ENCODE data around the gene MYO5B. TPM values are rescaled to one million over a fixed set of nuclear protein-coding genes. Genes with fewer than 3 reads are reported as not detected.

The MYO5B gene
- polyA plus RNA-seq, 1 donor (not counting 4 experiments of a cell fraction or from before 2014, with no cell fraction given), result 6.8 TPM

DNA sequence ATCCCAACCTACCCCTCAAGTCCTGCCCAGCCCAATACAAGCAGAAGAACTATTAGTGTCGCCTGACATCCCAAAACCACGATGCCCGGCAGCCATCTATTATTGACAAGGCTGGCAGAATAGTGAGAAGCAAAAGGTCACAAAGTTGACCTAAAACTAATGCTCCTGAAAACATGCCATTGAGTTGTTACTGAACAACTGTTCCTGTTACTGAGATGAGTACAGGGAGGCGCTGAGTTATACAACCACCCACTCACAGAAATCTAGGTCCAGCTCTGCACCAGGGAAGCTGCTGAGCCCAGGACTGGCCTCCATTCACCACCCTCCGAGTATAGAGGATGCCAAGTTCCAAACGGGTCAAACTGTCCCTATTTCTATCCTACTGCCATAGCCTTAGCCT is 201.6 kb downstream of the MYO5B start:
- dilution Hi-C loops (cut with MboI; ENCODE audit: extremely low pct_ligation_motif_present, low sequenced_read_pairs), result no loop called here
- no peaks in the 10 kb centered on the region for H3K4me1 ChIP-seq (ENCODE audit: control insufficient read depth, extremely low read depth, insufficient read depth, low read length)
- H3K4me3 ChIP-seq (ENCODE audit: control insufficient read depth in 2 of 3, extremely low read depth in 1 of 3, insufficient read depth in 2 of 3, low read depth in 1 of 3, low read length in 3 of 3), result no peak overlapping the region
- H3K36me3 ChIP-seq (ENCODE audit: control insufficient read depth in 2 of 2, extremely low read depth in 1 of 2, insufficient read depth in 2 of 2, low read length in 2 of 2), result no peaks in the 10 kb centered on the region
- no peak overlapping the region for H3K9ac ChIP-seq (ENCODE audit: control insufficient read depth, extremely low read depth, insufficient read depth, low read length)
- H3K27me3 ChIP-seq (ENCODE audit: control insufficient read depth, extremely low read depth, insufficient read depth, low read length), result no peaks in the 10 kb centered on the region
- no peaks in the 10 kb centered on the region for H3K79me2 ChIP-seq (ENCODE audit: control insufficient read depth, insufficient read depth, low read length)
- no peaks in the 10 kb centered on the region for H3K9me3 ChIP-seq (ENCODE audit: control insufficient read depth, low read depth, low read length)
- no peak overlapping the region for H3K4me2 ChIP-seq (ENCODE audit: control insufficient read depth, extremely low read depth, insufficient read depth, low read depth, low read length)
- no peaks in the 10 kb centered on the region for H4K20me1 ChIP-seq (ENCODE audit: control insufficient read depth, extremely low read depth, insufficient read depth, low read length)
- FAIRE-seq (no peak), DNase-seq (ENCODE audit: low read depth, low spot score) (no peak)
- TF ChIP-seq, protein P1, sequence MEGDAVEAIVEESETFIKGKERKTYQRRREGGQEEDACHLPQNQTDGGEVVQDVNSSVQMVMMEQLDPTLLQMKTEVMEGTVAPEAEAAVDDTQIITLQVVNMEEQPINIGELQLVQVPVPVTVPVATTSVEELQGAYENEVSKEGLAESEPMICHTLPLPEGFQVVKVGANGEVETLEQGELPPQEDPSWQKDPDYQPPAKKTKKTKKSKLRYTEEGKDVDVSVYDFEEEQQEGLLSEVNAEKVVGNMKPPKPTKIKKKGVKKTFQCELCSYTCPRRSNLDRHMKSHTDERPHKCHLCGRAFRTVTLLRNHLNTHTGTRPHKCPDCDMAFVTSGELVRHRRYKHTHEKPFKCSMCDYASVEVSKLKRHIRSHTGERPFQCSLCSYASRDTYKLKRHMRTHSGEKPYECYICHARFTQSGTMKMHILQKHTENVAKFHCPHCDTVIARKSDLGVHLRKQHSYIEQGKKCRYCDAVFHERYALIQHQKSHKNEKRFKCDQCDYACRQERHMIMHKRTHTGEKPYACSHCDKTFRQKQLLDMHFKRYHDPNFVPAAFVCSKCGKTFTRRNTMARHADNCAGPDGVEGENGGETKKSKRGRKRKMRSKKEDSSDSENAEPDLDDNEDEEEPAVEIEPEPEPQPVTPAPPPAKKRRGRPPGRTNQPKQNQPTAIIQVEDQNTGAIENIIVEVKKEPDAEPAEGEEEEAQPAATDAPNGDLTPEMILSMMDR (optimal IDR thresholded peaks at IDR 0.05 in 1 of 3, IDR thresholded peaks at IDR 0.05 in 1 of 3, conservative IDR thresholded peaks at IDR 0.05 in 1 of 3; ENCODE audit: extremely low read depth in 1 of 3, insufficient read depth in 2 of 3, low read length in 3 of 3), result no peak
- no peak for TF ChIP-seq EZH2 (IDR thresholded peaks at IDR 0.05; ENCODE audit: low read length)
- no peak overlapping the region for H3K27ac ChIP-seq (ENCODE audit: control insufficient read depth, insufficient read depth, low read length)
- H2AFZ ChIP-seq (ENCODE audit: control insufficient read depth, low read length), result no peak overlapping the region
- H3K9me1 ChIP-seq (ENCODE audit: control insufficient read depth, extremely low read depth, insufficient read depth, low read length), result no peaks in the 10 kb centered on the region

DNA sequence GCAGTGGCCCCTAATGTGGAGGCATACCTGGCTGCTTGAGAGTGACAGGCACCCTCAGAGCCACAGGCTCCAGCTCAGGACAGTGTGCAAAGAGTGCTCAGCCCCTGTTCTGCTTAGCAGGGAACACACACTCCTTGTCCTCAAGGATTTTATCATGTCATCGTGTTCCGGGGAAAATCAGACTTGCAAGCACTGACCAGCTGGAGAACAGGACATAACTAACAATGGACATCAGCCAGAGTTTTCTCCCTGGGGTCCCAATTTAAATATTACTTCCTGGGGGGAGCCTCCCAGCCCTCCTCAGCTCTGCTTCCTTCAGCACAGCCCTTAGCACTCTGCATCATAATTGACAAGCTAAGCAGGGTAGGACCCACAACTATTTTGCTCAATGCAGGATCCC is 206.2 kb downstream of the MYO5B start:
- Histone ChIP-seq H3K27me3 (ENCODE audit: control insufficient read depth, extremely low read depth, insufficient read depth, low read length) (peaks cover 7% of the 10 kb centered on the region), H3K4me2 (ENCODE audit: control insufficient read depth, extremely low read depth, insufficient read depth, low read depth, low read length) (no peak overlapping the region), H3K79me2 (ENCODE audit: control insufficient read depth, insufficient read depth, low read length) (no peaks in the 10 kb centered on the region), H3K9me1 (ENCODE audit: control insufficient read depth, extremely low read depth, insufficient read depth, low read length) (no peaks in the 10 kb centered on the region), H3K36me3 (ENCODE audit: control insufficient read depth in 2 of 2, extremely low read depth in 1 of 2, insufficient read depth in 2 of 2, low read length in 2 of 2) (no peaks in the 10 kb centered on the region), H2AFZ (ENCODE audit: control insufficient read depth, low read length) (no peak overlapping the region), H3K4me3 (ENCODE audit: control insufficient read depth in 2 of 3, extremely low read depth in 1 of 3, insufficient read depth in 2 of 3, low read depth in 1 of 3, low read length in 3 of 3) (no peak overlapping the region), H3K9ac (ENCODE audit: control insufficient read depth, extremely low read depth, insufficient read depth, low read length) (no peak overlapping the region), H3K9me3 (ENCODE audit: control insufficient read depth, low read depth, low read length) (no peaks in the 10 kb centered on the region), H3K4me1 (ENCODE audit: control insufficient read depth, extremely low read depth, insufficient read depth, low read length) (no peaks in the 10 kb centered on the region), H4K20me1 (ENCODE audit: control insufficient read depth, extremely low read depth, insufficient read depth, low read length) (no peaks in the 10 kb centered on the region), H3K27ac (ENCODE audit: control insufficient read depth, insufficient read depth, low read length) (no peak overlapping the region)
- DNase-seq (ENCODE audit: low read depth, low spot score), result no peak
- TF ChIP-seq EZH2 (IDR thresholded peaks at IDR 0.05; ENCODE audit: low read length), result no peak
- TF ChIP-seq, protein P1 (optimal IDR thresholded peaks at IDR 0.05 in 1 of 3, IDR thresholded peaks at IDR 0.05 in 1 of 3, conservative IDR thresholded peaks at IDR 0.05 in 1 of 3; ENCODE audit: extremely low read depth in 1 of 3, insufficient read depth in 2 of 3, low read length in 3 of 3), result no peak
- dilution Hi-C loops (cut with MboI; ENCODE audit: extremely low pct_ligation_motif_present, low sequenced_read_pairs), result no loop called here
- no peak for FAIRE-seq

Measured in keratinocyte (primary cell).